Subcutaneous adipose tissue (tissue), 4 donors: Measurements from ENCODE around the gene ZSWIM1. TPM values are rescaled to one million over a fixed set of nuclear protein-coding genes. Genes with fewer than 3 reads are reported as not detected.

ENCODE experiments used
- total RNA-seq, 4 donors: library from RNA; depleted of rRNA; stranded (reverse); fragments of >200 nt; gene quantifications; one replicate each; pipeline ENCODE4 v1.1.0, GENCODE V29; 2016
- TF ChIP-seq, protein P1 (sequence below): fragments of 450-650 bp; IDR thresholded peaks from one replicate; pipeline ENCODE4 v1.5.1; 2016; ENCODE audit warnings: low read depth, mild to moderate bottlenecking, control low read depth, antibody characterized with exemption, moderate library complexity

The ZSWIM1 gene
- total RNA-seq, 4 donors from 2014 or later, result 5.9 to 7.0 (median 6.7) TPM

DNA sequence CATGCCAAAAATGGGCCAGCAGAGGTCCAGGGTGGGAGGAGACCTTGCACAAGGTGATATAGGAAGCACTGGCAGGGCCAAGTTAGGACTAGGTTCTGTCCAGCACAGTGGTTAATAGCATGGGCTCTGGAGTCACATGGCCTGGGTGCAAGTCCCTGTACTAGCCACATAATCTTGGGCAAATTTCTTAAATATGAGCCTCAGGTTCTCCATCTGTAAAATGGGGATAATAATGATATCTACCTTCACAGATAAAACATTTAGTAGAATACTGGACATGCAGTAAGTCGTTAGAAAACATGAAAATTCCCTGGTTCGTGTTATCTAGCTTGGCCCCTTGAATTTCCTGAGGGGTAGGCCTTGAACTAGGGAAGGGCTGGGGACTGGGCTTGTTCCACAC, 16.3 kb downstream of the ZSWIM1 start:
- TF ChIP-seq, protein P1, sequence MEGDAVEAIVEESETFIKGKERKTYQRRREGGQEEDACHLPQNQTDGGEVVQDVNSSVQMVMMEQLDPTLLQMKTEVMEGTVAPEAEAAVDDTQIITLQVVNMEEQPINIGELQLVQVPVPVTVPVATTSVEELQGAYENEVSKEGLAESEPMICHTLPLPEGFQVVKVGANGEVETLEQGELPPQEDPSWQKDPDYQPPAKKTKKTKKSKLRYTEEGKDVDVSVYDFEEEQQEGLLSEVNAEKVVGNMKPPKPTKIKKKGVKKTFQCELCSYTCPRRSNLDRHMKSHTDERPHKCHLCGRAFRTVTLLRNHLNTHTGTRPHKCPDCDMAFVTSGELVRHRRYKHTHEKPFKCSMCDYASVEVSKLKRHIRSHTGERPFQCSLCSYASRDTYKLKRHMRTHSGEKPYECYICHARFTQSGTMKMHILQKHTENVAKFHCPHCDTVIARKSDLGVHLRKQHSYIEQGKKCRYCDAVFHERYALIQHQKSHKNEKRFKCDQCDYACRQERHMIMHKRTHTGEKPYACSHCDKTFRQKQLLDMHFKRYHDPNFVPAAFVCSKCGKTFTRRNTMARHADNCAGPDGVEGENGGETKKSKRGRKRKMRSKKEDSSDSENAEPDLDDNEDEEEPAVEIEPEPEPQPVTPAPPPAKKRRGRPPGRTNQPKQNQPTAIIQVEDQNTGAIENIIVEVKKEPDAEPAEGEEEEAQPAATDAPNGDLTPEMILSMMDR, result no peak

- TF ChIP-seq, protein P1, result no peak
Measured at GRCh38 chr20:45897692-45898091, 16.7 kb downstream of the ZSWIM1 start.

GRCh38 chr20:45898285-45898684, 17.3 kb downstream of the ZSWIM1 start:
- TF ChIP-seq, protein P1, result no peak

DNA sequence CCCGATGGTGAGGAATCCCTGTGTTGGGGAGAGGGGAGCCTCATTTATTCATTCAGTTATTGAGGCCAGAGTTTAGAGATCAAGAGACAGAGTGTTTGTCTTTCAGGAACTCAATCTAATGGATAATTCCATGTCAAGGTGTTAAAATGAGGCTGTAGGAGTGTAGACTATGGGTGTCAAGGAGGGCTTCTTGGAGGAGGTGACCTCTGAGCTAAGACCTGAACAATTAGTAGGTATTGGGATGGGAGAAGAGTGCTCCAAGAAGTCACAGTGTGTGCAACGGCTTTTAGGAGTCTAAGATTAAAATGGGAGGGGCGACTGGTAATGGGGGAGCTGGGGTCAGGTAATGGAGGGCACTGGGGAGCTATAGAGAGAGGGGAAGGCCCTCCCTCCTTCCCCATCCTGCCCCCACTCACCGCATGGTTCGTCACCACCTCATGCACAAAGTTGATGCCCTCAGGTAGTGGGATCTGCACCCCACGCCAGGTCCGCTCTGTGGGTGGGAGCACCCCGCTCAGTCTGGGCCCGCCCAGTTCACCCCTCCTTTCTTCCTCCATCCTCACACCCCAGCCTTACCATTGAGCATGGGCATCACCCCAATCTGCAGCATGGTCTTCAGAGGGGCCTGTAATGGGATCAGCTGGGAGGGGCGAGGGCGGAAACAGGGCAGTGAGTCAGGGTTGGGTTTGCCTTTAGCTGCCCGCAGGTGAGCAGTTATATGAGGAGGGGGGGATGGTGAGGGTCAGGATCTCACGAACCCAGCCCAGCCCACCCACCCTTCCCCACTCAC, 18.2 kb downstream of the ZSWIM1 start:
- TF ChIP-seq, protein P1, result no peak

DNA sequence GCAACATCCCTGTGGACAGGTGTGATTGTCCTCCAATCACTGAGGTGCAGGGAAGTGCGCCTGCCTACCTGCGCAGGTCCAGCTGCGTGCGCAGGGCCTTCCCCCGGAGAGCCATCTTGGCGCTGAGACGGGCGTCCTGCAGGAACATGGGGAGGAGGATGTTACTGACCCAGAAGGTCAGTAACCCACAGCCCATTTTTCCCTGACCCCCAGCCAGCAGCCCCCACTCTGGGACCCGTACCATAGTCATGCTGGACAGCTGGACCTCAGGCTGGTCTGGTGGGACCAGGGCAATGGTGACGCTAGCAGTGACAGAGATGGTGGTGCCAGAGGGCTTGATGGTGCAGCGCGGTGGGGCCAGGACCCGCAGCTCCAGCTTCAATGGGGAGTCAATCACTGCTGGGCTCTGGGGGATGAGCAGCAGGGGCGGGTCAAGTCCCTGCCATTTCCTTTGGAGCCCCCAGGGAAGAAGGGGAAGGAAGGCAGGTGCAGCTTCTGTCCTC, 21.2 kb downstream of the ZSWIM1 start:
- TF ChIP-seq, protein P1, result no peak

DNA sequence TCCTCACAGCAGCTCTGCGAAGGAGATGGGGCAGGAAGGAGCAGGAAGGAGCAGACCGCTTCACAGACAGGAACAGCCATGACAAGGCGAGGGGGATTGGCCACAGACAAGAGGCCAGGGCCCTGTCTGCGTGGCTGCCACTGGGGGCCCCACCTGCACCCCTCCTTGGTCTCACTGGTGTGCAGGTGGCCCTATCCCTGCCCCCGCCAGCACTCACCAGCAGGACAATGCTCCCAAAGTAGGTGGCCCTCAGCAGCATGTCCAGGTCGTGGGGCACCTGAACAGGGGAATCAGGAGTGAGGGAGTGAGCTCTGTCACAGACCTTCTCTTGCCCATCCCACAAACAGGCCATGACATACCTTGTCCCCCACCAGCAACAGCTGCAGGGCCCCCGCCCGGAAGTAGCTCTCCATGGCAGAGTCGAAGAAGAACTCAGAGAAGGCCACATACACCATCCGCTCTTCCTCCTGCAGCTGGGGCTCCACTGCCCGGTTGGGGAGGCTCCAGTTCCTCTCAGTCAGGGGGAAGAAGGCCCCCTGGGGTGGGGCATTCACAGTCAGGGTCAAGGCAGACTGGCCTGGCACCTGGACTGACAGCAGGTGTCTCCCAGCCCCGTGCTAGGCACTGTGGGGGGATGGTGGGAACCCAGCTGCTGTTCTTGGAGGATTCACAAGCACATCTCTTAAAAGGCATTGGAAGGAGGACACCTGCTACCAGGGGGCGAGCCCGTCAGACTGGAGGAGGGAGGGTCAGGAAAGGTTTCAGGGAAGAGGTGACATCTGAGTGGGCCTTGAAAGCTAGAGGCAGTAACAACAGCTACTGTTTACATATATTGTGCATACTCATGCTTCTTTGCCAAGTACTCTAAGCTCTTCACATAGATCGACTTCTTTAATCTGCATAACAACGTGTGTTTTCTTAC, 23.8 kb downstream of the ZSWIM1 start:
- TF ChIP-seq, protein P1, result no peak
